ENCODE results near the gene LSM14B. TPM values are rescaled to one million over a fixed set of nuclear protein-coding genes. Genes with fewer than 3 reads are reported as not detected.

Gene LSM14B
- total RNA-seq, 2 donors from 2014 or later: 39.7 to 87.1 TPM

DNA sequence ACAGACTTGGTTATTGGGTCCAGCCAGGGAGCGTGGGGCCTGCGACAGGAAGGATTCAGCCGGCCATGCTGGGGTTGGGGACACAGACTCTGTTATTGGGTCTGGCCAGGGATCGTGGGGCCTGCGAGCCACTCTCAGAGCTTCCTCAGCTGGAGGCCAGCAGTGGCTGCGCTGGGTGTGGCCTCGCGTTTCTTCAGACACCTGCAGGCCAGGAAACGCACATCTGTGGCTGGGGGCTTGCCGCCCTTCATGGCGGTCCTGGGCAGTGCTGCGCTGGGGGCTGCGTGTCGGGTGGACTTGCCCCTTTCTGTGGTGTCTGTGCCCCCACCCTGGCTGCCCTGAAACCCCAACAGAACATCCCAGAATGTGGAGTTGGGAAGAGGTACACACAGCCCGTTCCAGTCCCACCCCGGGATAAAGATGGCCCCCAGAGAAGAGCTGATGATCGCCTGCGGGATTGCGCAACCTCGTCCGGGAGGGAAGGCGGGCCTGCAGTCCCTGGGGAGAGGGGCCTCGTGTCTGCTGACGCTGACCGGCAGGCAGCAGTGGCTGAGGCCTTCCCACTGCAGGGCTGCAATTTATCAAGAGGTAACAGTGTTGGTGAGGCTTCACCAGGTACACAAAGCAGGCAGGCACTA, 43.6 kb downstream of the LSM14B start:
- intact Hi-C loops (cut with DNase I): no loop called here
- Histone ChIP-seq H3K4me3 (no peak overlapping the region), H3K4me1 (replicated peaks) (no peaks in the 10 kb centered on the region), H3K27me3 (replicated peaks; ENCODE audit: insufficient read depth) (no peaks in the 10 kb centered on the region), H3K9me3 (no peaks in the 10 kb centered on the region), H3K27ac (no peak overlapping the region), H3K36me3 (peaks cover 0 to 18% of the 10 kb centered on the region in 2 donors)
- TF ChIP-seq POLR2AphosphoS5 (IDR thresholded peaks at IDR 0.05): no peak
- TF ChIP-seq, protein P1, sequence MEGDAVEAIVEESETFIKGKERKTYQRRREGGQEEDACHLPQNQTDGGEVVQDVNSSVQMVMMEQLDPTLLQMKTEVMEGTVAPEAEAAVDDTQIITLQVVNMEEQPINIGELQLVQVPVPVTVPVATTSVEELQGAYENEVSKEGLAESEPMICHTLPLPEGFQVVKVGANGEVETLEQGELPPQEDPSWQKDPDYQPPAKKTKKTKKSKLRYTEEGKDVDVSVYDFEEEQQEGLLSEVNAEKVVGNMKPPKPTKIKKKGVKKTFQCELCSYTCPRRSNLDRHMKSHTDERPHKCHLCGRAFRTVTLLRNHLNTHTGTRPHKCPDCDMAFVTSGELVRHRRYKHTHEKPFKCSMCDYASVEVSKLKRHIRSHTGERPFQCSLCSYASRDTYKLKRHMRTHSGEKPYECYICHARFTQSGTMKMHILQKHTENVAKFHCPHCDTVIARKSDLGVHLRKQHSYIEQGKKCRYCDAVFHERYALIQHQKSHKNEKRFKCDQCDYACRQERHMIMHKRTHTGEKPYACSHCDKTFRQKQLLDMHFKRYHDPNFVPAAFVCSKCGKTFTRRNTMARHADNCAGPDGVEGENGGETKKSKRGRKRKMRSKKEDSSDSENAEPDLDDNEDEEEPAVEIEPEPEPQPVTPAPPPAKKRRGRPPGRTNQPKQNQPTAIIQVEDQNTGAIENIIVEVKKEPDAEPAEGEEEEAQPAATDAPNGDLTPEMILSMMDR (IDR thresholded peaks at IDR 0.05): no peak
- no peak for TF ChIP-seq POLR2A (IDR thresholded peaks at IDR 0.05)
- WGBS: 85% methylated on average over 20 of the region's 25 CpGs
- DNase-seq (ENCODE audit: low spot score): no peak

GRCh38 chr20:62167474-62167873, 45.2 kb downstream of the LSM14B start:
- Histone ChIP-seq H3K36me3 (peaks cover 0 to 11% of the 10 kb centered on the region in 2 donors), H3K4me3 (no peak overlapping the region), H3K9me3 (no peaks in the 10 kb centered on the region), H3K27me3 (replicated peaks; ENCODE audit: insufficient read depth) (no peaks in the 10 kb centered on the region), H3K4me1 (replicated peaks) (no peaks in the 10 kb centered on the region), H3K27ac (no peak overlapping the region)
- DNase-seq (ENCODE audit: low spot score): no peak
- intact Hi-C loops (cut with DNase I): no loop called here
- TF ChIP-seq, protein P1 (IDR thresholded peaks at IDR 0.05): no peak
- no peak for TF ChIP-seq POLR2AphosphoS5 (IDR thresholded peaks at IDR 0.05)
- no peak for TF ChIP-seq POLR2A (IDR thresholded peaks at IDR 0.05)
- WGBS: 76% methylated on average over 6 of the region's 6 CpGs

DNA sequence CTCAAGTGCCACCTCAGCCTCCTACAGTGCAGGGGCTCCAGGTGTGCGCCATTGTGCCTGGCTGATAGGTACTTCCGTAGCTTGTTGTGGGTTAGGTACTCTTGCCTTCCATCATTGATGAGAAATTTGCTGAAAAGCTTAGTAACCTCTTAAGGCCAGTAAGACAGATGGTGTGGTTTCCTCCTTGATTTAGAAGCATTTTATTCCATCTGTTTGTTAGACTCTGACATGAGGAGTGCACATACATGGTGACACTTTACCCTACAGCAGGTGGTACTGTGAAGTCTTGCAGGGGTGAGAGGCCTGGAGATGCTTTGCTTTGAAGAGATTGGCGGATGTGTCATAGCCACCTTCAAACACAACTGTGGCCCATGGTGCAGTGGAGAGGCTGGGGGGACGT, 45.8 kb downstream of the LSM14B start:
- intact Hi-C loops (cut with DNase I): no loop called here
- peaks cover 0 to 11% of the 10 kb centered on the region in 2 donors for H3K36me3 ChIP-seq

DNA sequence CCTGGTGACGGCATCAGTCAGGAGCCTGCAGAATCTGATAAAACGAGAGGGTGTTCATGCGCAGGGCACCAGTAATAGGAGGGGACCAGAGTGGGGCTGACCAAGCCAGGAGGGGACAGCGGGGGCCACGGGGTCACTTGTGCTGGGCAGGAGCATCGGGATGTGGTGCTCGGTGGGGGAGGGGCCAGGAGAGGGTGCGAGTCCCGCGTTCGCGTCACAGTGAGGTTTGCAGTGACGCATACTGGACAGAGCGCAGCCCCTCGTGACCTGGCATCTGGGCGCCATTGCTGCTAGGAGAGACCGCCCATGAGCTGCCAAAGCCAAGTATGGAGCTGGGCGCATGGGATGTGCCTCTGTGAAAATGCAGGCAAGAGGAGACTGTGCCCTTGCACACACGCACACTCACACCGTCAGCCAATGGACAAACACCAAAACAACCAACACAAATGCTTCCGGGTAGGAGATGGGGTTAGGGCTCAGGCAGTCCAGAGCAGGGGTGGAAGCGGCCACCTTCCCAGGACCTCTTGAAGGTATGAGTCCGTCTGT, 46.7 kb downstream of the LSM14B start:
- H3K27me3 ChIP-seq (replicated peaks; ENCODE audit: insufficient read depth): no peaks in the 10 kb centered on the region
- 92% methylated on average over 23 of the region's 23 CpGs for WGBS
- intact Hi-C loops (cut with DNase I): no loop called here
- DNase-seq (ENCODE audit: low spot score): no peak
- no peak overlapping the region for H3K4me3 ChIP-seq
- H3K9me3 ChIP-seq: no peaks in the 10 kb centered on the region
- no peaks in the 10 kb centered on the region for H3K4me1 ChIP-seq (replicated peaks)
- H3K27ac ChIP-seq: no peak overlapping the region
- peaks cover 0 to 8% of the 10 kb centered on the region in 2 donors for H3K36me3 ChIP-seq
- TF ChIP-seq POLR2AphosphoS5 (IDR thresholded peaks at IDR 0.05) (no peak), POLR2A (IDR thresholded peaks at IDR 0.05) (no peak)
- TF ChIP-seq, protein P1 (IDR thresholded peaks at IDR 0.05): no peak

More for the DNA sequence above, 45.8 kb downstream of the LSM14B start:
- no peak for DNase-seq (ENCODE audit: low spot score)
- Histone ChIP-seq H3K4me1 (replicated peaks) (no peaks in the 10 kb centered on the region), H3K4me3 (no peak overlapping the region), H3K27ac (no peak overlapping the region), H3K27me3 (replicated peaks; ENCODE audit: insufficient read depth) (no peaks in the 10 kb centered on the region), H3K9me3 (no peaks in the 10 kb centered on the region)
- TF ChIP-seq POLR2AphosphoS5 (IDR thresholded peaks at IDR 0.05) (no peak), POLR2A (IDR thresholded peaks at IDR 0.05) (no peak)
- TF ChIP-seq, protein P1 (IDR thresholded peaks at IDR 0.05): no peak
- 73% methylated on average over 4 of the region's 4 CpGs for WGBS

DNA sequence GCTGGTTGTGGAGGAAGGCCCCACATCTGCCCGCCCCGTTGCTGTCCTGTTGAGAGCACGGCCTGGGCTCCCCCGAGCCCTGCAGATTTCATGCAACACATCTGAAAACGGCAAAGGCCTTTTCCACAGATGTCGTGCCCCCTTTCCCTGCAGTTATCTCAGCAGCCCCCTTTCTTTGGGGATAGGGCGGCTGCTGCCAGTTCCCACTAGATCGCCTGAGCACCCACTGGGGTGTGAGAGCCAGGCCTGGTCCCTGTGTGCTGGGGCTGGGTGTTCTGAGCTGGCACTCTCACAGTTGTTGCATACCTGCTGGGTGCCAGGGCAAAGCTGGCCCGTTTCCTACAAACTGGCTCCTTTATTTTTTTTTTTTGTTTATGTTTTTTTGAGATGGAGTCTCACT, 48.3 kb downstream of the LSM14B start:
- TF ChIP-seq, protein P1 (IDR thresholded peaks at IDR 0.05): no peak
- TF ChIP-seq POLR2A (IDR thresholded peaks at IDR 0.05): no peak
- TF ChIP-seq POLR2AphosphoS5 (IDR thresholded peaks at IDR 0.05): no peak
- 91% methylated on average over 9 of the region's 9 CpGs for WGBS
- no peaks in the 10 kb centered on the region for H3K9me3 ChIP-seq
- H3K36me3 ChIP-seq: no peaks in the 10 kb centered on the region
- H3K4me1 ChIP-seq (replicated peaks): no peaks in the 10 kb centered on the region
- H3K4me3 ChIP-seq: no peak overlapping the region
- intact Hi-C loops (cut with DNase I): no loop called here
- no peak overlapping the region for H3K27ac ChIP-seq
- H3K27me3 ChIP-seq (replicated peaks; ENCODE audit: insufficient read depth): no peaks in the 10 kb centered on the region
- no peak for DNase-seq (ENCODE audit: low spot score)

All from prostate gland (tissue), 2 donors.